MCF 10A (cell line): ENCODE data around the gene TINAG. TPM values are rescaled to one million over a fixed set of nuclear protein-coding genes. Genes with fewer than 3 reads are reported as not detected.

Experiments
- BruUV-seq: library from RNA; stranded (reverse); fragments of 400-500 nt; replicated peaks from 2 replicates; lab custom pipeline; 2021; lab: Mats Ljungman, UMichigan
- CTCF ChIA-PET: fragments of 300-600 bp; sonication (Branson Sonifier 250); formaldehyde crosslinking; extraction: SDS; loops from one replicate; lab custom pipeline; 2021; ENCODE audit warnings: antibody characterized with exemption, inconsistent platforms; lab: Yijun Ruan, JAX
- POLR2A ChIA-PET: fragments of 300-600, 350-650 bp; sonication (Branson Sonifier 250); formaldehyde crosslinking; extraction: SDS; loops from one replicate; lab custom pipeline; 2020; ENCODE audit warnings: antibody characterized with exemption, inconsistent platforms; lab: Yijun Ruan, JAX
- DNase-seq: peaks from one replicate; pipeline ENCODE4 v3.0.0-alpha.2; 2018; ENCODE audit not compliant: unreplicated experiment
- H3K27ac Mint-ChIP-seq: one replicate; pipeline ENCODE4 v1.8.0; 2022; ENCODE audit warnings: mild to moderate bottlenecking, low read depth, mixed read lengths; ENCODE audit not compliant: unreplicated experiment
- H3K27me3 Mint-ChIP-seq: one replicate; pipeline ENCODE4 v1.8.0; 2022; ENCODE audit warnings: mixed read lengths; ENCODE audit not compliant: insufficient read depth, unreplicated experiment
- H3K36me3 Mint-ChIP-seq: one replicate; pipeline ENCODE4 v1.8.0; 2022; ENCODE audit warnings: mild to moderate bottlenecking, moderate library complexity, mixed read lengths; ENCODE audit not compliant: insufficient read depth, unreplicated experiment
- H3K4me1 Mint-ChIP-seq: one replicate; pipeline ENCODE4 v1.8.0; 2022; ENCODE audit warnings: mixed read lengths; ENCODE audit not compliant: insufficient read depth, unreplicated experiment
- H3K4me3 Mint-ChIP-seq: one replicate; pipeline ENCODE4 v1.8.0; 2022; ENCODE audit warnings: mild to moderate bottlenecking, moderate library complexity, mixed read lengths; ENCODE audit not compliant: unreplicated experiment
- H3K9me3 Mint-ChIP-seq: one replicate; pipeline ENCODE4 v1.8.0; 2022; ENCODE audit warnings: mixed read lengths; ENCODE audit not compliant: unreplicated experiment
- intact Hi-C: fragments of 100-400 bp; cut with micrococcal nuclease; formaldehyde crosslinking; loops from 2 replicates; pipeline ENCODE4 v1.14.1; 2022
- total RNA-seq: library from RNA; stranded (reverse); gene quantifications from 2 replicates; pipeline ENCODE4 v1.2.3, GENCODE V29; 2022
- TF ChIP-seq, protein P1 (sequence below): fragments of 200-600 bp; IDR thresholded peaks from one replicate; pipeline ENCODE4 v1.8.0; 2022; ENCODE audit warnings: antibody characterized with exemption, mild to moderate bottlenecking; ENCODE audit not compliant: unreplicated experiment

TINAG gene
- total RNA-seq, 1 experiment from 2014 or later = not detected

DNA sequence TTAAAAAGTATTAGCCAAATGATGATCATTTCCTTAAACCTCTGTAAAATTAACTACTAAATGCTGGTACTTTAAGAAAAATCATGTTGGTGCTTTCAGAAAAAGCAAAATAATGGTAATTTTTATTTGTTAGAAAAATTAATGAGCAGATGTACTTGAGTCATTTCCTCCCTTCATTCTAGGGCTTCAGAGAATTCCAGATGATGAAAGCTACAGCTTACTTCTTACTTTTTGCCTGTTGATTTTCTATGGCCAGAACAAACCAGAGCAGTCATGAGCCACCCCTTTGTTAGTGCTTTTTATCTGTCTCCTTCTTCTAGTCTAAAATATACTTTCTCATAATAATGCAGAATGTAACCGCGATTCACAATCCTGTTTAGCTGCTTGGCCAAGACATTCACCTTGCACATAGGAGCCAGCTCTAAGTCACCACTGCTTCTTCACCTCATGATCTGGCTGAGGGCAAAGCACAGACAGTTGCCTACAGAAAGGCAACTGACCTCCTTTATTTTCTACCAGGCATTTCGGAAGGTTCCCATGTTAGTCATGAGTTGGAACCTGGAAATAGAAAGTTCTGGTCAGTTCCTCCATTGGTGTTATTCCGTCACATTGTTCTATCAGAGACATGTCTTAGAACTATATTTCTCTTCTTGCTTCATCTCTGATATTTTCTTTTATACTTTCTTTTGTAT lies 43.5 kb upstream of the TINAG start:
- Mint-ChIP-seq H3K9me3 (no peaks in the 10 kb centered on the region), H3K27me3 (no peaks in the 10 kb centered on the region), H3K4me1 (no peaks in the 10 kb centered on the region), H3K36me3 (no peaks in the 10 kb centered on the region), H3K4me3 (no peak overlapping the region), H3K27ac (no peak overlapping the region)
- BruUV-seq = no TSS peak
- POLR2A ChIA-PET = interaction anchor here (1.1 kb wide), 1 partner anchor 81 kb away, joined by 3 read pairs; no protein-coding TSS in a partner anchor
- DNase-seq = no peak
- intact Hi-C loops = no loop called here
- TF ChIP-seq, protein P1, sequence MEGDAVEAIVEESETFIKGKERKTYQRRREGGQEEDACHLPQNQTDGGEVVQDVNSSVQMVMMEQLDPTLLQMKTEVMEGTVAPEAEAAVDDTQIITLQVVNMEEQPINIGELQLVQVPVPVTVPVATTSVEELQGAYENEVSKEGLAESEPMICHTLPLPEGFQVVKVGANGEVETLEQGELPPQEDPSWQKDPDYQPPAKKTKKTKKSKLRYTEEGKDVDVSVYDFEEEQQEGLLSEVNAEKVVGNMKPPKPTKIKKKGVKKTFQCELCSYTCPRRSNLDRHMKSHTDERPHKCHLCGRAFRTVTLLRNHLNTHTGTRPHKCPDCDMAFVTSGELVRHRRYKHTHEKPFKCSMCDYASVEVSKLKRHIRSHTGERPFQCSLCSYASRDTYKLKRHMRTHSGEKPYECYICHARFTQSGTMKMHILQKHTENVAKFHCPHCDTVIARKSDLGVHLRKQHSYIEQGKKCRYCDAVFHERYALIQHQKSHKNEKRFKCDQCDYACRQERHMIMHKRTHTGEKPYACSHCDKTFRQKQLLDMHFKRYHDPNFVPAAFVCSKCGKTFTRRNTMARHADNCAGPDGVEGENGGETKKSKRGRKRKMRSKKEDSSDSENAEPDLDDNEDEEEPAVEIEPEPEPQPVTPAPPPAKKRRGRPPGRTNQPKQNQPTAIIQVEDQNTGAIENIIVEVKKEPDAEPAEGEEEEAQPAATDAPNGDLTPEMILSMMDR = no peak
- CTCF ChIA-PET = interaction anchor here (0.9 to 2.2 kb wide), 4 partner anchors 9 to 279 kb away, joined by 5 to 6 read pairs (median 5); no protein-coding TSS in a partner anchor

DNA sequence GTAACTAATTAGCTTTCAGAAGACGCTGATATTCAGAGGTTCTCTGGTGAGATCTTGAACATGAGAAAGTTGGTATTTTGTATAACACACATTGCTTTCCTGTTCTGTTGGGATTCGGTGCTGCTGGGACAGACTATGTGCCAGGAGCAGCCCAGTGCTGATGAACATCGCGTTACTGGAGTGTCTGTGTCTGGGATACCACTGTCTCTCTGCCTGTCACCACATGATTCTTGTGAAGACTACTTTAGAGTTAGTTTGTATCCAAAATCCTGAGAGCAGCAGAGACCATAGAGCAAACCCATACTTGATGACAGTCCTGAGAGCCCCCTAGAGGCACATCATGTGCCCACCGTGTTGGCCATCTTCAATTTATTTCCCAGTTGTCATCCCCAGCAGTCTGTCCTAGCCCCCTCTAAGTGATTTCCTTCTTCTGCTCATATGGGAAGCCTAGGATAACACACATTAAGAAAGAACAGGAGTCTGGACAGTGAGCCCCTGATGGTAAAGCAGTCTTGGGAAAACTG lies 41.8 kb upstream of the TINAG start:
- DNase-seq = no peak
- POLR2A ChIA-PET = interaction anchor here (1.7 kb wide), 1 partner anchor 280 kb away, joined by 4 read pairs; no protein-coding TSS in a partner anchor
- no peaks in the 10 kb centered on the region for H3K36me3 Mint-ChIP-seq
- H3K9me3 Mint-ChIP-seq = no peaks in the 10 kb centered on the region
- intact Hi-C loops = no loop called here
- TF ChIP-seq, protein P1 = no peak
- no TSS peak for BruUV-seq
- CTCF ChIA-PET = interaction anchor here (0.6 to 4.5 kb wide), 8 partner anchors 10 to 980 kb away, joined by 4 to 60 read pairs (median 8); no protein-coding TSS in a partner anchor
- H3K4me1 Mint-ChIP-seq = no peaks in the 10 kb centered on the region
- H3K27ac Mint-ChIP-seq = no peak overlapping the region
- H3K27me3 Mint-ChIP-seq = no peaks in the 10 kb centered on the region
- H3K4me3 Mint-ChIP-seq = no peak overlapping the region

DNA sequence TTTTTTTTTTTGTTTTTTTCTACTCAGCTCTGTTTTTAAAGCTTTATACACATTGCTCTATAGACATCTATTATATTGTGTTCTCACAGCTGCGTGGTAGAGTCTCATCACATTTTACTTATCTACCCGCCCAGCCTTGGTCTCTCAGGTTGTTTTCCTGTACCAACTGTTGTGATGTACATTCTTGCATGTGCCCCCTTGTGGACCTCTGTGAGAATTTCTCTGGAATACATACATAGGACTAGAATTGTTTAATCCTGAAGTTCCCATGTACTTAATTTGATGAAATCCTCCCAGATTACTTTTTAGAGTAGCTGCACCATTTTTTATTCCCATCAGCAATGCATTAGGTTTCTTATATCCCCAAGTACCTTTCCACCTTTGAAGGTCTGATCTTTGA lies 40.4 kb upstream of the TINAG start:
- BruUV-seq = no TSS peak
- Mint-ChIP-seq H3K27ac (no peak overlapping the region), H3K4me1 (no peaks in the 10 kb centered on the region), H3K4me3 (no peak overlapping the region), H3K36me3 (no peaks in the 10 kb centered on the region), H3K27me3 (no peaks in the 10 kb centered on the region), H3K9me3 (no peaks in the 10 kb centered on the region)
- CTCF ChIA-PET = interaction anchor here (0.6 to 4.5 kb wide), 19 partner anchors 12 to 978 kb away, joined by 3 to 60 read pairs (median 5); no protein-coding TSS in a partner anchor
- peak; percentile 72 for DNase-seq
- POLR2A ChIA-PET = no interaction called here
- TF ChIP-seq, protein P1 = peak; percentile 54
- intact Hi-C loops = loop anchor here (1.0 kb wide), 1 partner anchor 281 kb away; no protein-coding TSS in a partner anchor

DNA sequence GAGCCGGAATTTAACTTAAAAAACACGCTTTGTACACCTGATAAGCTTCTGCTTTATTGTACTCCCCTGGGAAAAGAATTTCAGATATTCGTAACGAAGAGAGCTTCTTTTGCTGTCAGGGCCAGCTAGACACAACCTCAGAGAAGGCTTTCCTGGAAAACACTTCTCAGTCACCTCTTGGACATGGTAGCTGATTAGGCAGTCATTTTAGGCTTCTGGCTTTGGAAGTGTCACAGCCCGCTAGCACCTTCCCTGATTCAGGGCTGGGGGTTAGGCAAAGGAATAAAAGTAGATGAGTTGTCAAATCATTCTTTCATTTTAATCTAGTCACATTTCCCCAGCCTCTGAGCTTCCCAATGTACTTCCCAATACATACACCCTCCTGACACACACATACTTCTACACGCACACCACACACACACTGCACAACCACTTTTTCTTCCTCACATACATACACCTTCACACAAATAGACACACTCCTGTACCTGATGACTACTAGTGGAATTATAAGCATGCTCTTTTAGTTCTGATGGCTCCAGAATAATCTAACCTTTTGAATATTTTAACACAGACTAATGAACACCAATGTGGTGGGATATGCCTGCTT lies 34.9 kb upstream of the TINAG start:
- Mint-ChIP-seq H3K4me3 (no peak overlapping the region), H3K27ac (no peak overlapping the region), H3K36me3 (no peaks in the 10 kb centered on the region), H3K4me1 (no peaks in the 10 kb centered on the region), H3K9me3 (peaks cover 8% of the 10 kb centered on the region), H3K27me3 (no peaks in the 10 kb centered on the region)
- no TSS peak for BruUV-seq
- no peak for DNase-seq
- CTCF ChIA-PET = interaction anchor here (0.6 to 2.9 kb wide), 5 partner anchors 9 to 295 kb away, joined by 4 to 18 read pairs (median 5); no protein-coding TSS in a partner anchor
- intact Hi-C loops = no loop called here
- TF ChIP-seq, protein P1 = no peak
- POLR2A ChIA-PET = interaction anchor here (1.0 kb wide), 1 partner anchor 18 kb away, joined by 4 read pairs; no protein-coding TSS in a partner anchor
